GM10847 (cell line): Measurements from ENCODE around the gene ADPGK.

Source experiments
- POLR2A ChIP-seq: IDR thresholded peaks from 2 replicates; pipeline ENCODE4 v1.6.1; 2011; ENCODE audit not compliant: insufficient read length; ENCODE audit errors: extremely low read depth

ADPGK gene

DNA sequence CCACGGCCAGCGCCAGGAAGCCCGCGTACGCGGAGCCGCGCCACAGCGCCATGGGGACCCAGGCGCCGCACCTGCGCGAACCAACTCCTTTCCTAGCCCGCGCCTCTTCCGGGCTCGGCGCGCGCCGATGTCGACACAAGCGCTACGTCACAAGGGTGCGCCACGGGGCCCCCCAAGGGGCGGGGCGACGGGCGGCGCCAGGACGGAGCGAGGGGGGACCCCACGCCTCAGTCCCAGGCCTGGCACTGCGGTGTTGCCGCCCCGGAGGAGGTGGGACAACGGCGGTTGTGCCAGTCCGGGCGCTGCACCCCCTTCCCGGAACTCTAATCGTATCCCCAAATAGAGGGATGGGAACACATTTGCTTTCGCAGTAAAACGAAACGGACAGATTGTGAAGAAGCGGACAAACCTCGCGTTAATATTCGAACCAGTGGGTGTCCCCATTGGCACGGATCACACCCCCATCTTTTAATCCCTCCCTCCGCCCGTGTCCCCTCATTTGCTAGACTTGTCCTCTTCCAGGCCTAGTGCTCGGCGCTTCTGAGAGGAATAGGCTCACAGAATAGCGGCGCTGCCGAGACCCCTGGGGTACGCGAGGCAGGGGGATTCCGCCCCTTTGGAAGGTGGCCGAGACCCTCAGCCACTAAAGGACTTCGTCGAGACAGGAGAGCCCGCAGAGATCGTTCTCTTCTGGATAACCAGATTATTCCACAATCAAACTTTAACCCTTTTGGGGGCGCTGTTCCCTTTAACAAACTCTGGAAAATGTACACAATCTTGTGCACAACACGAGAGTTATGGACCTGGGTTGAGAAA lies at the start of gene ADPGK:
Gene ADPGK, minus strand, starts transcription at position 119 of the 816 bp plus-strand sequence. Its CDS starts 67 bp downstream, at position 52.
- TF ChIP-seq POLR2A, result peak; percentile 92

DNA sequence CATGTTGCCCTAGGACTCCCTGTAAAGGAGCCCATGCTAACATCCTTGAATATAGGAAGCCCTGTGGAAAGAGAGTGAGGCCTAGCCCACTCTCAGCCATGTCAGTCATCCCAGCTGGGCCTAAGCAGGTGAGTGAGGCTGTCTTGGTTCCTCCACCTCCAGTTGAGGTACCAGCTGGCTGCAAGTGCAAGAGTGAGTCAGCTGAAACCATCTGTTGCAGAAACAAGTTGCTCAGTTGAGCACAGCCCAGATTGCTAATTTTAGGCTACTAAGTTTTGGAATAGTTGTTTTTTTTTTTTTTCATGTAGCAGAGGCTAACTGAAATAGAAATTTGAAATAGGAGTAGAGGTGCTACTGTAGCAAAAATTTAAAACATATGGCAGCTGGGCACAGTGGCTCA lies 43.7 kb upstream of the ADPGK start:
- no peak for TF ChIP-seq POLR2A

GRCh38 chr15:72826611-72827010 lies 43.1 kb upstream of the ADPGK start:
- no peak for TF ChIP-seq POLR2A

GRCh38 chr15:72825829-72826228 lies 42.3 kb upstream of the ADPGK start:
- TF ChIP-seq POLR2A, result no peak

GRCh38 chr15:72824781-72825180 lies 41.2 kb upstream of the ADPGK start:
- no peak for TF ChIP-seq POLR2A

DNA sequence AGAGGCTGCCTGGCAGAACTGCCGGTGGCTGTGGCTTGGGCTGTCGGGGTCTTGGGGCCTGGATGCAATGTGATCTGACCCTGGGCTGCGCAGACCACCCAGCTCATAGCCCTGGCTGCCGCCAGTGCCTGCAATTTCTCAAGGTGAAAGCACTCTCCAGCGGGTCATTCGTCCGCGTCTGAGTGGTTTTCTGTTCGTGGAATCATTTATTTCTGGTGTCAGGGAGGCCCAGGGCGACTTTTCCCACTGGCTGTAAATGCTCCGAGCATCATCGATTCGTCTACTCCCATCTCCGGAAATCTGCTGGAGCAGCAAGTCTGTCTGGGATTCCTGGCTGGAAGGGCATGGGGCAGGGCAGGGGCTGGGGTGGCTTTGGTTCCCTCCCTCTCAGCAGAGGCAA lies 40.6 kb upstream of the ADPGK start:
- TF ChIP-seq POLR2A, result no peak

DNA sequence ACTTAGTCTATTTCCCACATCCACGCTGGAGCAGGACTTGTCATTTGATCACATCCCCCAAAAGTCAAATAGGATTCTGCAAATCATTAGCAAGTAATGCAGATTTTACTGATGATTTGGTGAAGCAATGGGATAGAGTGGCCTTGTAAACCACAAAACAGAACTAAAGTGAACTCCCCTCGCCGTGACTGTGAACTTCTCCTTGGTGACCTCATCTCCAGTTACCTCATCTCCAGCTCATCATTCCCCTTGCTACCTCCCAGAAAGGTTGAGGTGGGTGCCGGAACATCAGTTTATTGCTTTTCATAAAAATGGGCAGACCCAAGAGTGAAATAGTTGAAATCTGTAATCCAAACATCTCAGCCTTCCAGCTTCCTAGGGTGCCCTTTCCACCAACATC lies 36.7 kb upstream of the ADPGK start:
- no peak for TF ChIP-seq POLR2A

GRCh38 chr15:72818632-72819031 lies 35.1 kb upstream of the ADPGK start:
- TF ChIP-seq POLR2A, result no peak

DNA sequence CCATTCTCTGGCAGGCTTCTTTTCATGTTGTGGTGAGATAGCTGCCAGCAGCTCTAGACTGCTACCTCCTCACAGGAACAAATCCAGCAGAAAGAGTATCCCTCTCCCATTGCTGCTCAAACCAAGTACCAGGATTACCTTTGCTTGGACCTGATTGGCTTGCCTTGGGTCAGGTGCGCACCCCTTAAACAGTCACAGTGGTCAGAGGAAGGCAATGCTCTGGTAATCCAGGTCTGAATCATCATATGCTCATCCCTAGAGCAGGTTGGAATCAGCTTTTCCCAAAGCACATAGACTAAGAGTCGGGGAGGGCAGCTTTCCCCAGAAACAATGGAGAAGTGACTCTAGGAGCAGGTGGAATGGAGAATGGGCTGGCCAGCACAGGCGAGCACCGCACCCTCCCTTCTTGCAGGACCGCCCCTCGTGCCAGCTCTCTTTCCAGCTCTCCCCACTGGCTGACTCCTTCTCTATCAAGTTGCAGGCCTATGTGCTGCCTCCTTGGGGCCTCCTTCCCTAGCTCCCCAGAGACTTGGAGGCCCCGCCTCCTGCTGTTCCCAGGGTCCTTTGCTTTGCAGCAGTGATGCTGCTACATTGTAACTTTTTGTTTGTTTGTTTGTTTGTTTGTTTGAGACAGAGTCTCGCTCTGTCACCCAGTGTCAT lies 29.9 kb upstream of the ADPGK start:
- no peak for TF ChIP-seq POLR2A

DNA sequence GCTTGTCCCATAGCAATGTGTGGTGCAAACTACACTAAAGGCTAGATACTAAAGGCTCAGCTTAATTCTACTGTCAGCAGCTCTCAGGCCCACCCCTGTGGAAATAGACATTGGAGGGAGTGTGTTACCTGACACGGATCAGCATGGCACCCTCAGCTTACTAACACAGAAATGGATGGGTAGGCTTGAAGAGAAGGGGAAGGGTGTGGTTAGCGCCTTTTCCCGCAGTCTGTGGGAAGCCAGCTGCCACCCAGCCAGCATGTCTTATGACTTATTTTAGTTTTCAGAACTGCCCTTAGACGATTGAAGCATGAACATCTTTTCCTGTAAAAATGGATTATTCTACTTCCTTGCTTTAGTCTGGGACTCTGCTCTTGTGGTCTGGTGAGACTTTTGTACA lies 25.8 kb upstream of the ADPGK start:
- TF ChIP-seq POLR2A, result no peak

DNA sequence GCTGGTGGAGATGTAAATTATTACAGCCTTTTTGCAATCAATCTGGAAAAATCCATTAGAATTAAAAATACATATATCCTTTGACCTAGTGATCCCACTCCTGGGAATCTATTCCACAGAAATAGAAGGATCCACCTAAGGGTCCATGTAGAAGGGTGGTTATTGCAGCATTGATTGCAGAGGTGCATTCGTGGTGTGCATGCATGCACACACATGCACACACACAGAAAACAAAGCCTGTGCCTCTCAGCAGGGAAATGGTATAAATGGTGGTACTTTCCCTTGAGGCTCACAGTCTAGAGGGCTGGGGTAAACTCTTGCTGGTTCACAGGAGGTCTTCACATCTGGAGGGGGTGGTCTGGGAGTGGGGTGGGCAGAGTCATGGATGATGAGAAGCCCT lies 19.4 kb upstream of the ADPGK start:
- TF ChIP-seq POLR2A, result no peak

DNA sequence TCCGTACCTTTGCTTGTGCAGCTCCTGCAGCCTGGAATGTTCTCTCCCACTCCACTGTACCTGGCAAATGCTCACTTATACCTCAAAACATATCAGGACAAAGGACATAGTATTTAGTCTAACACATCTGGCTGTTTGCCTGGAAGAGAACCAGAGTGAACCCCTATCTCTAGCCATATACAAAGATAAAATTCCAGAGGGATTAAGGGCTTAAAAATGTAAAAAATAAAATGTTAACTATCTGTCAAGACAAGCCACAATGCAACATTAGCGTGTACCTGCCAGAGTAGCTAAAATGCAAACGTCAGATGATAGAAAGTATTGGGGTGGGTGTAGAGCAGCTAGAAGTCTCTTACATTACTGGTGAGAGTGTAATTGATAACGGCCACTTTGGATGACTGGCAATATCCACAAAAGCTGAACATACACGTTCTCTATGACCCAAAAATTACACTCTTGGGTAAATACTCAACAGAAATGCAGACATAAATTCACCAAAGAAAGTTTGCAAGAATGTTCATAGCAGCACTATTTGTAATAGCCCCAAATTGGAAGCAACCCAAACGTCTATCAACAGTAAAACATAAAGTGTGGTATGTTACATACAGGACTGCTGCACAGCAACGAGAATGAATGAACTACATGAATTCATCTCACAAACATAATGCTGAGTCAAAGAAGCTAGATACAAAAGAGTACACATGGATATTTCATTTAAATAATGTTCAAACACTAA lies 18.2 kb upstream of the ADPGK start:
- TF ChIP-seq POLR2A, result no peak

GRCh38 chr15:72800833-72801481 lies 17.4 kb upstream of the ADPGK start:
- no peak for TF ChIP-seq POLR2A

DNA sequence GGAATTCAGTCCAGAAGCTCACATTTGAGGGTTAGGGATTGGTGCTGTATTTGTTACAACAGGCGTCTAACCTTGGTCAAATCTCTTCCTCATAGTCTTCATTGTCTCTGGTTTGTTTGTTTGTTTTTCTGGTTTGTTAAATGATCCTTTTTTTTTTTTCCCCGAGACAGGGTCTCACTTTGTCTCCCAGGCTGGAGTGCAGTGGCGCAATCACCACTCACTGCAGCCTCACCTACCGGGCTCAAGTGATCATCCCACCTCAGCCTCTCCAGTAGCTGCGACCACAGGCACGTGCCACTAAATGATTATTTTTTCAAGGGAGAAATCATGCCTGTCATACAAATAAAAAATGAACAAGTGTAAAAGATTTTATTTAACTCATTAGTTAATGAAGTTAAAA lies 14.3 kb upstream of the ADPGK start:
- no peak for TF ChIP-seq POLR2A

DNA sequence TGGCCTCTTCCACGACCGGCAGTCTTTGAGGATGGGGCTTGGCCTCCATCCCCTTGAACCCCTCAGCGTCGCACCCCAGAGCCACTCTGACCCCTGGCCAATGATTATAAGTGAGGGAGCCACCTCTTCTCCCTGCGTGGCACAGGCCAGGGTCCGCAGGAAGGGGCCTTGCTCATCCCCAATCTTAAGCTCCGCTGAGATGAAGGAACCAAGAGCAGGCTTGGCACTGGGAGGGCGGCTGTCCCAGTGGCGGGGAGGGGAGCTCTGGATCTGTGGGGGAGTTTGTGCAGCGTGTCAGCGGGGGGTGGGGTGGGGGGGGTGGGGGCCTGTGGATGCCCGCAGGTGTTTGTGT lies 13.8 kb upstream of the ADPGK start:
- TF ChIP-seq POLR2A, result no peak
